ENCODE data around the gene COMTD1.

Gene COMTD1

GRCh38 chr10:75272896-75273295, 37.1 kb upstream of the COMTD1 start:
- TF ChIP-seq, protein P1, sequence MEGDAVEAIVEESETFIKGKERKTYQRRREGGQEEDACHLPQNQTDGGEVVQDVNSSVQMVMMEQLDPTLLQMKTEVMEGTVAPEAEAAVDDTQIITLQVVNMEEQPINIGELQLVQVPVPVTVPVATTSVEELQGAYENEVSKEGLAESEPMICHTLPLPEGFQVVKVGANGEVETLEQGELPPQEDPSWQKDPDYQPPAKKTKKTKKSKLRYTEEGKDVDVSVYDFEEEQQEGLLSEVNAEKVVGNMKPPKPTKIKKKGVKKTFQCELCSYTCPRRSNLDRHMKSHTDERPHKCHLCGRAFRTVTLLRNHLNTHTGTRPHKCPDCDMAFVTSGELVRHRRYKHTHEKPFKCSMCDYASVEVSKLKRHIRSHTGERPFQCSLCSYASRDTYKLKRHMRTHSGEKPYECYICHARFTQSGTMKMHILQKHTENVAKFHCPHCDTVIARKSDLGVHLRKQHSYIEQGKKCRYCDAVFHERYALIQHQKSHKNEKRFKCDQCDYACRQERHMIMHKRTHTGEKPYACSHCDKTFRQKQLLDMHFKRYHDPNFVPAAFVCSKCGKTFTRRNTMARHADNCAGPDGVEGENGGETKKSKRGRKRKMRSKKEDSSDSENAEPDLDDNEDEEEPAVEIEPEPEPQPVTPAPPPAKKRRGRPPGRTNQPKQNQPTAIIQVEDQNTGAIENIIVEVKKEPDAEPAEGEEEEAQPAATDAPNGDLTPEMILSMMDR (IDR thresholded peaks at IDR 0.05; ENCODE audit: low read depth, low read length), result no peak
- no peak overlapping the region for H3K4me3 ChIP-seq (replicated peaks in 1 of 2; ENCODE audit: low read depth in 2 of 2, low read length in 2 of 2)
- DNase-seq (ENCODE audit: low read depth in 2 of 2), result no peak

DNA sequence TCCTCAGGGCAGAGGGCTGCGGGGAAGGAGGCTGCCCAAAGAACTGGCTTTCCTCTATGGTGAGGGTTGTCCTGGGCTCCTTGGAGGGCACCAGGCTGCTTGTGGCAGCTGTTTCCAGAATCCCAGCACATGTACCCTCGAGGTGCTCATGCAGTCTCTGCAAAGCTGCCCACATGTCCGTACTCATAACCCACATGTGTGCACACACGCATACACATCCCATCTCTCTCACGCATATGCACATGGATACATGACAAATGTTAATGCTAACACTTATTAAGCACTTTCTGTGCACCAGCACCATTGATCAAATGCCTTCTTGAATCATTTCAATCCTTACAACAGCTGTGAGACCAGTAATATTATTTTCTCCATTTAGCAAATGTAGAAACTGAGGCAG, 36.3 kb upstream of the COMTD1 start:
- DNase-seq (ENCODE audit: low read depth in 2 of 2), result no peak
- H3K4me3 ChIP-seq (replicated peaks in 1 of 2; ENCODE audit: low read depth in 2 of 2, low read length in 2 of 2), result no peak overlapping the region
- TF ChIP-seq, protein P1 (IDR thresholded peaks at IDR 0.05; ENCODE audit: low read depth, low read length), result no peak

- no peak for DNase-seq (ENCODE audit: low read depth in 2 of 2)
- H3K4me3 ChIP-seq (replicated peaks in 1 of 2; ENCODE audit: low read depth in 2 of 2, low read length in 2 of 2), result no peak overlapping the region
- TF ChIP-seq, protein P1 (IDR thresholded peaks at IDR 0.05; ENCODE audit: low read depth, low read length), result no peak
These were observed 33.8 kb upstream of the COMTD1 start for GRCh38 chr10:75269605-75270004.

DNA sequence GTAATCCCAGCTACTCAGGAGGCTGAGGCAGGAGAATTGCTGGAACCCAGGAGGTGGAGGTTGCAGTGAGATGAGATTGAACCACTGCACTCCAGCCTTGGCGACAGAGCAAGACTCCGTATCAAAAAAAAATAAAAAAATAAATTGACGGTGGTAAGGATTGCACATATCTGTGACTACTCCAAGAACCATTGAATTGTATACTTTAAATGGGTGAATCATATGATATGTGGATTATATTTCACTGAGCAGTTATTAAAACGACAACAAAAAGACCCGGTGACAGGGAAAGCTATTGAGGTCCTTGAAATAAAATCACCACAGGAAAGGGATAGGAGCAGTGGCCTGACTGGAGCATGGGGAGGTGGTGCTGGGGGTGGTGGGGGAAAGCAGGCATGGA, 31.2 kb upstream of the COMTD1 start:
- DNase-seq (ENCODE audit: low read depth in 2 of 2), result no peak
- no peak overlapping the region for H3K4me3 ChIP-seq (replicated peaks in 1 of 2; ENCODE audit: low read depth in 2 of 2, low read length in 2 of 2)
- TF ChIP-seq, protein P1 (IDR thresholded peaks at IDR 0.05; ENCODE audit: low read depth, low read length), result no peak

- H3K4me3 ChIP-seq (replicated peaks in 1 of 2; ENCODE audit: low read depth in 2 of 2, low read length in 2 of 2), result no peak overlapping the region
- DNase-seq (ENCODE audit: low read depth in 2 of 2), result no peak
- TF ChIP-seq, protein P1 (IDR thresholded peaks at IDR 0.05; ENCODE audit: low read depth, low read length), result no peak
These were observed 30.1 kb upstream of the COMTD1 start for GRCh38 chr10:75265856-75266255.

- DNase-seq (ENCODE audit: low read depth in 2 of 2), result no peak
- H3K4me3 ChIP-seq (replicated peaks in 1 of 2; ENCODE audit: low read depth in 2 of 2, low read length in 2 of 2), result no peak overlapping the region
These were observed 28.0 kb upstream of the COMTD1 start for GRCh38 chr10:75263806-75264205.

More at GRCh38 chr10:75263806-75264205, 28.0 kb upstream of the COMTD1 start:
- TF ChIP-seq, protein P1 (IDR thresholded peaks at IDR 0.05; ENCODE audit: low read depth, low read length), result no peak
